GM12878 (cell line): ENCODE measurements around the gene HSD17B12. TPM values are rescaled to one million over a fixed set of nuclear protein-coding genes. Genes with fewer than 3 reads are reported as not detected.

Experiments used
- FOXM1 ChIP-seq: IDR thresholded peaks from 2 replicates; pipeline ENCODE4 v1.6.1; 2012; ENCODE audit warnings: low read depth, mild to moderate bottlenecking, inconsistent platforms, low read length, moderate library complexity
- MEF2A ChIP-seq: IDR thresholded peaks from 2 replicates; pipeline ENCODE4 v1.6.1; 2011; ENCODE audit warnings: low read depth, mild to moderate bottlenecking, low read length, moderate library complexity; ENCODE audit not compliant: insufficient read depth
- POLR2A ChIP-seq: IDR thresholded peaks from 2 replicates; pipeline ENCODE4 v1.6.1; 2011; ENCODE audit warnings: low read depth, mild to moderate bottlenecking, low read length
- SRF ChIP-seq, 2 experiments: IDR thresholded peaks; 2 replicates each; pipeline ENCODE4 v1.6.1; 2011; ENCODE audit warnings: low read depth in 2 of 2, low read length in 2 of 2, mild to moderate bottlenecking in 1 of 2, moderate library complexity in 1 of 2
- TARDBP ChIP-seq: IDR thresholded peaks from 2 replicates; pipeline ENCODE4 v1.6.1; 2016; ENCODE audit warnings: borderline replicate concordance
- WRNIP1 ChIP-seq: IDR thresholded peaks from 2 replicates; pipeline ENCODE4 v1.6.1; 2011; ENCODE audit warnings: low read depth, low read length, improper control_type of control experiment, borderline replicate concordance
- polyA plus RNA-seq, 11 experiments: library from polyadenylated mRNA; depleted of rRNA in 4 of 11; unstranded in 6 of 11; stranded (reverse) in 5 of 11; fragments of >200 nt; fragmentation: Nextera tagmentation in 4 of 11; fragmentation: Illumina TruSeq in 1 of 11; extraction: Ambion mirVana in 4 of 11; extraction: Trizol in 1 of 11; gene quantifications; 1 replicate in 1 of 11; 2 replicates in 10 of 11; pipeline versions ENCODE4 v1.2.1 to v1.2.3, GENCODE V29; 2011 to 2016; ENCODE audit warnings: inconsistent platforms in 2 of 11, missing spikeins in 2 of 11, low read depth in 1 of 11
- total RNA-seq, 4 experiments: library from RNA; depleted of rRNA in 3 of 4; stranded (reverse); fragments of >200 nt in 3 of 4; fragmentation: Illumina TruSeq in 1 of 4; extraction: Trizol in 1 of 4; gene quantifications; 2 replicates each; pipeline versions ENCODE4 v1.2.1 to v1.2.3, GENCODE V29; 2013 to 2021
- TF ChIP-seq, protein P1 (sequence below): IDR thresholded peaks from 2 replicates; pipeline ENCODE4 v1.6.1; 2012; ENCODE audit warnings: mild to moderate bottlenecking, low read depth, low read length
- TF ChIP-seq, protein P2 (sequence below): fragments of 450-650 bp; IDR thresholded peaks from 2 replicates; pipeline ENCODE4 v1.6.1; 2017; ENCODE audit warnings: low read depth, mild to moderate bottlenecking, moderate library complexity

The HSD17B12 gene
- total and polyA plus RNA-seq, 10 of the 15 experiments (the other 5 are each of a cell fraction or from before 2014, with no cell fraction given) = 23.6 to 88.0 (median 64.7) TPM

DNA sequence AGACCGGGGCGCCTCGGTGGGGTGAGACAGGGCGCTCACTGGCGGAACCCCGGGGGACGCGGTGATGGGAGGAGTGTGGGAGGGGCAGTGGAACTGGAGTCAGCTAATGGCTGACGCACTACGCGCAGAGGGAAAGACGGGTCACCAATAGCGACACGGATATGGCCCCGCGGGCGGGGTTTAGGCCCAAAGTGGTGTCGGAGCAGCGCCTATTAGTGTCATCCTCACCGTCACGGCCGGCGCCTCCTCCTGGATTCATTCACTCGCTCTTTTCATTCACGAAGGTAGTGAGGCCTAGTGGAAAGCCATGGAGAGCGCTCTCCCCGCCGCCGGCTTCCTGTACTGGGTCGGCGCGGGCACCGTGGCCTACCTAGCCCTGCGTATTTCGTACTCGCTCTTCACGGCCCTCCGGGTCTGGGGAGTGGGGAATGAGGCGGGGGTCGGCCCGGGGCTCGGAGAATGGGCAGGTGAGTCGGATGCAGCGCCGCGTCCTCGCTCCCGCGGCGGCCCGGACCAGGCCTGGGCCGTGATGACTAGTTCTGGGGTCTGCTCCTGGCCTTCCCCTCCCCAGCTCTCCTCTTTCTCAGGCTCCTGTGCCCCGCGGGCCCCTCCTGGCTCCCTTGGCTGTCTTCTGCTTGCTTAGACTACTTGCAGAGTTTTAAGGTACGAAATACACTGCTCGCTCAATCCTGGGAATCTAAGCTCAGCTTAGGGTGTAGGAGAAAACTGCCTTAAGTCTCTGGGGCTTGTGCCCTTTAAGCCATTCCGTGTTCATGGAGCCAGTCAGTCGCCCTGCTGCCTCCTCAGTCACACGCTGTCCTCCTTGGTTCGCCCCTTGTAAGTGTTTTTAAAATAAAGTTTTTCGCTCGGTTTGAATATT is at the start of gene HSD17B12 (continued):
- TF ChIP-seq, protein P1, sequence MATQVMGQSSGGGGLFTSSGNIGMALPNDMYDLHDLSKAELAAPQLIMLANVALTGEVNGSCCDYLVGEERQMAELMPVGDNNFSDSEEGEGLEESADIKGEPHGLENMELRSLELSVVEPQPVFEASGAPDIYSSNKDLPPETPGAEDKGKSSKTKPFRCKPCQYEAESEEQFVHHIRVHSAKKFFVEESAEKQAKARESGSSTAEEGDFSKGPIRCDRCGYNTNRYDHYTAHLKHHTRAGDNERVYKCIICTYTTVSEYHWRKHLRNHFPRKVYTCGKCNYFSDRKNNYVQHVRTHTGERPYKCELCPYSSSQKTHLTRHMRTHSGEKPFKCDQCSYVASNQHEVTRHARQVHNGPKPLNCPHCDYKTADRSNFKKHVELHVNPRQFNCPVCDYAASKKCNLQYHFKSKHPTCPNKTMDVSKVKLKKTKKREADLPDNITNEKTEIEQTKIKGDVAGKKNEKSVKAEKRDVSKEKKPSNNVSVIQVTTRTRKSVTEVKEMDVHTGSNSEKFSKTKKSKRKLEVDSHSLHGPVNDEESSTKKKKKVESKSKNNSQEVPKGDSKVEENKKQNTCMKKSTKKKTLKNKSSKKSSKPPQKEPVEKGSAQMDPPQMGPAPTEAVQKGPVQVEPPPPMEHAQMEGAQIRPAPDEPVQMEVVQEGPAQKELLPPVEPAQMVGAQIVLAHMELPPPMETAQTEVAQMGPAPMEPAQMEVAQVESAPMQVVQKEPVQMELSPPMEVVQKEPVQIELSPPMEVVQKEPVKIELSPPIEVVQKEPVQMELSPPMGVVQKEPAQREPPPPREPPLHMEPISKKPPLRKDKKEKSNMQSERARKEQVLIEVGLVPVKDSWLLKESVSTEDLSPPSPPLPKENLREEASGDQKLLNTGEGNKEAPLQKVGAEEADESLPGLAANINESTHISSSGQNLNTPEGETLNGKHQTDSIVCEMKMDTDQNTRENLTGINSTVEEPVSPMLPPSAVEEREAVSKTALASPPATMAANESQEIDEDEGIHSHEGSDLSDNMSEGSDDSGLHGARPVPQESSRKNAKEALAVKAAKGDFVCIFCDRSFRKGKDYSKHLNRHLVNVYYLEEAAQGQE = 0 out of 2 replicates have a peak, but pooled peaks have one; percentile 31
- TF ChIP-seq SRF (IDR thresholded peaks at IDR 0.05; ENCODE audit: low read depth in 2 of 2, low read length in 2 of 2) = 0 out of 4 replicates have a peak, but pooled peaks of 1 of the 2 experiments have one; percentile 6
- TF ChIP-seq WRNIP1 = no peak
- TF ChIP-seq, protein P2, sequence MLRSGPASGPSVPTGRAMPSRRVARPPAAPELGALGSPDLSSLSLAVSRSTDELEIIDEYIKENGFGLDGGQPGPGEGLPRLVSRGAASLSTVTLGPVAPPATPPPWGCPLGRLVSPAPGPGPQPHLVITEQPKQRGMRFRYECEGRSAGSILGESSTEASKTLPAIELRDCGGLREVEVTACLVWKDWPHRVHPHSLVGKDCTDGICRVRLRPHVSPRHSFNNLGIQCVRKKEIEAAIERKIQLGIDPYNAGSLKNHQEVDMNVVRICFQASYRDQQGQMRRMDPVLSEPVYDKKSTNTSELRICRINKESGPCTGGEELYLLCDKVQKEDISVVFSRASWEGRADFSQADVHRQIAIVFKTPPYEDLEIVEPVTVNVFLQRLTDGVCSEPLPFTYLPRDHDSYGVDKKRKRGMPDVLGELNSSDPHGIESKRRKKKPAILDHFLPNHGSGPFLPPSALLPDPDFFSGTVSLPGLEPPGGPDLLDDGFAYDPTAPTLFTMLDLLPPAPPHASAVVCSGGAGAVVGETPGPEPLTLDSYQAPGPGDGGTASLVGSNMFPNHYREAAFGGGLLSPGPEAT = no peak
- peak; percentile 97 for TF ChIP-seq POLR2A
- 0 out of 2 replicates have a peak, but pooled peaks have one; percentile 42 for TF ChIP-seq TARDBP
- no peak for TF ChIP-seq FOXM1
- TF ChIP-seq MEF2A = no peak
- TF ChIP-seq, all 136 proteins: peak for 45
